KMS-11 (cell line): Measurements from ENCODE around the gene DYNC1LI1.
A peak's percentile ranks its signal among the peaks of the same experiment; 100 is the strongest.

Source experiments
- H2AFZ ChIP-seq: fragments of 200-600 bp; sonication (generic); 2 replicates; pipeline ENCODE4 v1.6.1; 2016; ENCODE audit warnings: antibody characterized with exemption, mixed run types, low read depth
- H3K27ac ChIP-seq: fragments of 200-600 bp; sonication (generic); 2 replicates; pipeline ENCODE4 v1.6.1; 2016; ENCODE audit warnings: mild to moderate bottlenecking, mixed run types
- H3K27me3 ChIP-seq: fragments of 200-600 bp; sonication (generic); 2 replicates; pipeline ENCODE4 v1.6.1; 2017; ENCODE audit warnings: mild to moderate bottlenecking, low read depth, mixed run types, moderate library complexity; ENCODE audit not compliant: insufficient read depth
- H3K36me3 ChIP-seq: fragments of 200-600 bp; sonication (generic); 2 replicates; pipeline ENCODE4 v1.6.1; 2017; ENCODE audit warnings: mild to moderate bottlenecking, mixed run types; ENCODE audit not compliant: insufficient read depth
- H3K4me1 ChIP-seq: fragments of 200-600 bp; sonication (generic); 2 replicates; pipeline ENCODE4 v1.6.1; 2016; ENCODE audit warnings: mild to moderate bottlenecking, low read depth, mixed run types; ENCODE audit not compliant: poor library complexity, severe bottlenecking
- H3K4me2 ChIP-seq: fragments of 200-600 bp; sonication (generic); 2 replicates; pipeline ENCODE4 v1.7.0; 2016; ENCODE audit warnings: mild to moderate bottlenecking, mixed run types
- H3K4me3 ChIP-seq: fragments of 200-600 bp; sonication (generic); IDR thresholded peaks from 2 replicates; pipeline ENCODE4 v1.6.1; 2017; ENCODE audit warnings: low read depth, low read length, mixed read lengths; ENCODE audit not compliant: insufficient read depth
- H3K79me2 ChIP-seq: fragments of 200-600 bp; sonication (generic); 2 replicates; pipeline ENCODE4 v1.6.1; 2016; ENCODE audit warnings: low read depth, mixed run types; ENCODE audit not compliant: insufficient read depth
- H3K9ac ChIP-seq: fragments of 200-600 bp; sonication (generic); 2 replicates; pipeline ENCODE4 v1.6.1; 2016; ENCODE audit warnings: mild to moderate bottlenecking, mixed run types
- H4K20me1 ChIP-seq: fragments of 200-600 bp; sonication (generic); 2 replicates; pipeline ENCODE4 v1.6.1; 2016; ENCODE audit warnings: mild to moderate bottlenecking, mixed run types; ENCODE audit not compliant: insufficient read depth
- CTCF ChIP-seq: fragments of 200-600 bp; sonication (generic); conservative IDR thresholded peaks from 2 replicates; pipeline ENCODE4 v1.6.1; 2017; ENCODE audit warnings: low read depth, mild to moderate bottlenecking, antibody characterized with exemption, low read length, moderate library complexity, mixed read lengths

DYNC1LI1 gene

GRCh38 chr3:32495085-32495484 is 75.6 kb downstream of the DYNC1LI1 start:
- Histone ChIP-seq H3K27ac (no peak overlapping the region), H3K79me2 (peaks cover 7% of the 10 kb centered on the region; the same call in 1 of the 2 replicates), H3K4me1 (peaks cover 35% of the 10 kb centered on the region), H3K27me3 (no peaks in the 10 kb centered on the region), H4K20me1 (no peaks in the 10 kb centered on the region), H3K9ac (no peak overlapping the region), H2AFZ (no peak overlapping the region), H3K4me2 (no peak overlapping the region), H3K4me3 (no peak overlapping the region), H3K36me3 (no peaks in the 10 kb centered on the region)
- TF ChIP-seq CTCF = no peak

DNA sequence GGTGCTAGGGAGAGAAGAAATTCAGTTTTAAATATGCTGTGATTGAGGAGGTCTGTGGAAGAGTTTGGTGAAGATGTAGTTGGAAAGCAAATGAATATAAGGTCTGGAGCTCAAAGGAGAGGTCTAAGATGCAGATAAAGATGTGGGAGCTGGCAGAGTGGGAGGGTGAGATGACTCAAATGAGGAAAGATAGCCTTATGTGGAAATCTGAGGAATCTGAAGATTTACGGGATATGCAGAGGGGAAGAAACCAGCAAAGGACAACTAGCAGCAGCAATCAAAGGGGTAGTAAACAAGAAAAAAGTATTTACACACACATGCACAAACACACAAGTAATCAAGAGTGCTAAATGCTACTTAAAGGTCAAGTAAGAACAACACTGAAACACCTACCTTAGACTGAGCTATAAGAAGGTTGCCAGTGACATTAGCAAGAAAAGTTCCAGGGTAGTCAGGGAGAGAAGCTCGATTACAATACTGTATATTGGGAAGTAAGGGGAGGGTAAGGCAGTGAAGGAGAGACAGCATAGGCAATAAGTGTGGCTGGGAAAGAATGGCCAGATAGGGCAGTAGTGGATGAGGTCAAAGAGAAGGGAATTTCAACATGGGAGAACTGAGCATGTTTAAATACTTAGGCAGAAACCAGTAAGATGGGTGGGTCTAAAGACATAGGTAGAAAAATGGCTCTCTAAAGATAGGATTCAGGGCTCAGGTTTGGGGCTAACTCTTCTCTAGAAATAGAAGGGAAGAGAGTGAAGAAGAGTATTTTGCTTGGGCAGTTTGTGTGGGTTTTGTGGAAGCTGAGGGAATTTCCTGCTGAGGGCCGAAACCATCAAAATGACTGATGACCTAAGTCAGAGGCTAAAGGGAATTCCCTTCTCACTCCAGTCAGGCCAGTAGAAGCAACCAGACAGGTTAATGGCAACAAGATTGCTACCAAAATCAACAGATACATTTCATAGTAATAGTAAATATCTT is 76.9 kb downstream of the DYNC1LI1 start:
- peak overlapping the region; percentile 7; the same call in 1 of the 2 replicates for H3K27ac ChIP-seq
- no peak overlapping the region for H2AFZ ChIP-seq
- no peaks in the 10 kb centered on the region for H3K36me3 ChIP-seq
- no peak overlapping the region for H3K4me3 ChIP-seq
- H4K20me1 ChIP-seq = no peaks in the 10 kb centered on the region
- H3K4me2 ChIP-seq = peak overlapping the region; percentile 42
- no peak overlapping the region for H3K9ac ChIP-seq
- no peaks in the 10 kb centered on the region for H3K27me3 ChIP-seq
- TF ChIP-seq CTCF = no peak
- H3K79me2 ChIP-seq = no peaks in the 10 kb centered on the region
- H3K4me1 ChIP-seq = peaks cover 35% of the 10 kb centered on the region

- TF ChIP-seq CTCF = no peak
- Histone ChIP-seq H3K4me1 (peaks cover 35% of the 10 kb centered on the region), H3K4me2 (peak overlapping the region; percentile 42), H3K27me3 (no peaks in the 10 kb centered on the region), H4K20me1 (no peaks in the 10 kb centered on the region), H3K9ac (no peak overlapping the region), H3K27ac (no peak overlapping the region; the same call in 1 of the 2 replicates), H2AFZ (no peak overlapping the region), H3K4me3 (no peak overlapping the region), H3K36me3 (no peaks in the 10 kb centered on the region), H3K79me2 (no peaks in the 10 kb centered on the region)
Observed at GRCh38 chr3:32492684-32493436, 77.8 kb downstream of the DYNC1LI1 start.

- no peaks in the 10 kb centered on the region for H3K79me2 ChIP-seq
Observed at GRCh38 chr3:32488474-32489008, 82.1 kb downstream of the DYNC1LI1 start.

More at GRCh38 chr3:32488474-32489008, 82.1 kb downstream of the DYNC1LI1 start:
- Histone ChIP-seq H3K4me2 (no peak overlapping the region), H3K36me3 (no peaks in the 10 kb centered on the region), H3K9ac (no peak overlapping the region), H2AFZ (no peak overlapping the region), H3K4me1 (peaks cover 12% of the 10 kb centered on the region), H4K20me1 (no peaks in the 10 kb centered on the region), H3K27ac (no peak overlapping the region), H3K27me3 (no peaks in the 10 kb centered on the region), H3K4me3 (no peak overlapping the region)
- TF ChIP-seq CTCF = no peak
